22Rv1 (cell line): ENCODE results near the gene ATP10A.

Experiments
- H3K27ac ChIP-seq: fragments of 450-650 bp; 2 replicates; pipeline ENCODE4 v1.5.1; 2017
- ZFX ChIP-seq: fragments of 450-650 bp; IDR thresholded peaks from 2 replicates; pipeline ENCODE4 v1.6.1; 2017; ENCODE audit warnings: antibody characterized with exemption, borderline replicate concordance
- TF ChIP-seq, protein P1 (sequence below): fragments of 450-650 bp; IDR thresholded peaks from 2 replicates; pipeline ENCODE4 v1.5.1; 2017; ENCODE audit warnings: mild to moderate bottlenecking

Gene ATP10A

DNA sequence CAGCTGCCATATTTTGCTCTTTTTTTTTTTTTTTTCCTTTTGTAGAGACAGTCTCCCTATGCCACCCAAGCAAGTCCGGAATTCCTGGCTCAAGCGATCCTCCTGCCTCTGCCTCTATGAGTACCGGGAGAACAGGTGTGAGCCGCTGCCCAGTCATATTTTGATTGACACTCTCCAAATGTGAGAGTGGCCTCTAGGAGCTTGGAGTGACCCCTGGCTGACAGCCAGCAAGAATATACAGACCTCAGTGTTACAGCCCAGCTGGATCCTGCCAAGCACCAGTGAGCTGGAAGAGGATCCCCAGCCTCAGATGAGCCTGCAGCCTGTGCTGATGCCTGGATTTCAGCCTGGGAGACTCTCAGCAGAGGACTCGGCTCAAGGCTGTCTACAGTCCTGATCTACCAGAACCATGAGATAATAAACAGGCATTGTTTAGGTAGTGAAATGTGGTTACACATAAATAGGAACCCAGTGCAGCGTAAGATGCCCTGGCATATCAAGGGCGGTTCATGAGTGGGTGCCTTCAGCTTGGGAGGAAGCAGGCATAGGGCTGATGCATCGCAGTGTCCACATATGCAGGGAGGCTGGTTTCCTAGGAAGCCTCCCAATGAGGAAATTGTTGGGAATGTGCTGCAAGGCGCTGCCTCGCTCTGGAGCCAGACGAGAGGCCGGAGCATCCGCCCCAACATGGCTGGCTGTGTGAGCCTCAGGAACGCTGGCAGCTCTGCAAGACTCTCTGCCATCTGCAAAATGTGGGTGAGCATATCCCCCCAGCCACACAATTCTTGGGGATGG is 38.9 kb upstream of the ATP10A start:
- H3K27ac ChIP-seq = no peak overlapping the region
- no peak for TF ChIP-seq ZFX
- TF ChIP-seq, protein P1, sequence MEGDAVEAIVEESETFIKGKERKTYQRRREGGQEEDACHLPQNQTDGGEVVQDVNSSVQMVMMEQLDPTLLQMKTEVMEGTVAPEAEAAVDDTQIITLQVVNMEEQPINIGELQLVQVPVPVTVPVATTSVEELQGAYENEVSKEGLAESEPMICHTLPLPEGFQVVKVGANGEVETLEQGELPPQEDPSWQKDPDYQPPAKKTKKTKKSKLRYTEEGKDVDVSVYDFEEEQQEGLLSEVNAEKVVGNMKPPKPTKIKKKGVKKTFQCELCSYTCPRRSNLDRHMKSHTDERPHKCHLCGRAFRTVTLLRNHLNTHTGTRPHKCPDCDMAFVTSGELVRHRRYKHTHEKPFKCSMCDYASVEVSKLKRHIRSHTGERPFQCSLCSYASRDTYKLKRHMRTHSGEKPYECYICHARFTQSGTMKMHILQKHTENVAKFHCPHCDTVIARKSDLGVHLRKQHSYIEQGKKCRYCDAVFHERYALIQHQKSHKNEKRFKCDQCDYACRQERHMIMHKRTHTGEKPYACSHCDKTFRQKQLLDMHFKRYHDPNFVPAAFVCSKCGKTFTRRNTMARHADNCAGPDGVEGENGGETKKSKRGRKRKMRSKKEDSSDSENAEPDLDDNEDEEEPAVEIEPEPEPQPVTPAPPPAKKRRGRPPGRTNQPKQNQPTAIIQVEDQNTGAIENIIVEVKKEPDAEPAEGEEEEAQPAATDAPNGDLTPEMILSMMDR = no peak

DNA sequence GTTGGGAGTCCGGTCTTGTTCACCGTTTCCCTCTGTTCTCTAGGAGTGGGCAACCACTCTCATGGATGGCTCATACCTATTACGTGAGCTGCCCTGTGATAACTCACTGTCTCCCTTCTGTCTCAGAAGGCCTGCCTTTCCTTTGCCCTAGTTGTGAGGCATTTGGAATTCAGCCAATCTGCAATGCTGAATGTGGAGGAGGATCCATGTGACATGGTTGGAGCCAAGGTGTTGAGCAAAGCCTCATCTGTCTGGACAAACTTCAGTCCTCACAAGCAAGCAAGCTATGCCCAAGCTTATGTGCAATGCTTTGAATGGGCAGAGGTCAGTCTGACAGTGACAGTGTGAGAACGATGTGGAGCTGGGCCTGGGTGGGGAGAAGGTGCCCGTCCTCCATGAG is 37.8 kb upstream of the ATP10A start:
- no peak overlapping the region for H3K27ac ChIP-seq

DNA sequence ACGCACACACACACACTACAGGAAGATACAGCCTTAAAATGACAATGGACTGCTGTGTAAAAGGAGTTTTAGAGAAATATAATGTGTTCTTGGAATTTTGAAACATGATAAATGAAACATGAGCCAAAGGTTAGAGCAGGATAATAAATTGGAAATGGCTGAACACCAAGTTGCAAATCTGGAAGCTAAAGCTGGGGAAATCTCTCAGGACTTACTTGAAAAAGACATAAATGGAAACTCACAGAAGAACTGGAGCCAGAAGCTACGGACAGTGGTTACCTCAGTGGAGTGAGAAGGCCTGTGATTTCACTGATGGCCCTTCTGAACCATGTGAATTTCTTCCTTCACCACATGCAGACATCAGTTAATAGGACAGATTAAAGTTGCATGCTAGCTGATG is 37.3 kb upstream of the ATP10A start:
- H3K27ac ChIP-seq = no peak overlapping the region
- TF ChIP-seq ZFX = no peak
- TF ChIP-seq, protein P1 = no peak

More for the DNA sequence above, 37.8 kb upstream of the ATP10A start:
- TF ChIP-seq, protein P1 = no peak
- TF ChIP-seq ZFX = no peak

DNA sequence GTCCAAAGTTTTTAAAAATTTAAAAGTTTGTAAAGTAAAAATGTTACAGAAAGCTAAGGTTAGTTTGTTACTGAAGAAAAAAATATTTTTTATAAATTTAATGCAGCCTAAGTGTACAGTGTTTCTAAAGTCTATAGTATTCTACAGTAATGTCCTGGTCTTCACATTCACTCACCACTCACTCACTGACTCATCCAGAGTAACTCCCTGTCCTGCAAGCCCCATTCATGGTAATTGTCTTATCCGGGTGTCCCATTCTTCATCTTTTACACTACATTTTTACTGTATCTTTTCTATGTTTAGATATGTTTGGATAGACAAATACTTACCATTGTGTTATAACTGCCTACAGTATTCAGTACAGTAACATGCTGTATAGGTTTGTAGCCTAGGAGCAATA is 36.7 kb upstream of the ATP10A start:
- no peak overlapping the region for H3K27ac ChIP-seq
- TF ChIP-seq, protein P1 = no peak
- TF ChIP-seq ZFX = no peak

DNA sequence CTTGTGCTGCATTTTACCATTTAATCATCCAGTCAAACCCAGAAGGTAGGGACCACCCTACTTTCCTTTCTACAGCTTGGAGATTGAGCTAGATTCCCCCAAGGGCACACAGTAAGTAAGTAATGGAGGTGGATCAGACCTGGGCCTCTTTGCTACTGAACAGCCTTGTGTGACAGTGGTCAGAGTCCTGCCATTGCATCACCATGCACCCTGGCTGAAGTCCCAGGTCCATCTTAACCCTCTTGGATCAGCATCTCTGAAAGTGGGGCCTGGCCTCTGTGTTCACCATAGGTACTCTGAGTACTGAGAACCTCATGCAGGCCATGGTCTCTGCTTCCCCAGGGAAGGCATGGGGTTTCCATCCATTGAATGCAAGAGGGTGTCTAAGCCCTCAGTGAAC is 34.5 kb upstream of the ATP10A start:
- no peak overlapping the region for H3K27ac ChIP-seq
- TF ChIP-seq, protein P1 = no peak
- no peak for TF ChIP-seq ZFX

DNA sequence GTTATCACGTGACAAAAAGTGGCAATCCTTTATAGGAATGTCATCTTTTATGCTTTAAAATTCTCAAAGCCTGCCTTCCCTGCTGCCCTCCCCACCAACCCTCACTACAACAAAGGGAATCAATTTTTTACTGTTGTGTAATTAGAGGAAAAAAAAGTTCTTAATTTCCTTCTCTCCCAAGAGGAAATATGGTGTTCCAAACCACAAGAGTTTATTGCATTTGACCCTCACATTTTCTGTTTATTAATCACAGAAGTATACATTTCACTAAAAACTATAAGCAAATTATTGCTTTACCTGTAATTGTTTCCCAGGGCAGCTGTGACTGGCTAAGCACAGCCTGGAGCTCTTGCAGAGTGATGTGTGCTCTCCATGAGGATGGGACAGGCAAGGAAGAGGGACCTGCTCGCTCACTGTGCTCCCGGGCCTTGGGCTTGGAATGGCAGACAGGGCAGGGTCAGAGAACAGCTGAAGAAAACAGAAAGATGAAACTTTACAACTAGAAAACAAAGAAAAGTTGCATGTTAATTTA is 31.3 kb upstream of the ATP10A start:
- no peak overlapping the region for H3K27ac ChIP-seq
- TF ChIP-seq, protein P1 = no peak
- no peak for TF ChIP-seq ZFX

DNA sequence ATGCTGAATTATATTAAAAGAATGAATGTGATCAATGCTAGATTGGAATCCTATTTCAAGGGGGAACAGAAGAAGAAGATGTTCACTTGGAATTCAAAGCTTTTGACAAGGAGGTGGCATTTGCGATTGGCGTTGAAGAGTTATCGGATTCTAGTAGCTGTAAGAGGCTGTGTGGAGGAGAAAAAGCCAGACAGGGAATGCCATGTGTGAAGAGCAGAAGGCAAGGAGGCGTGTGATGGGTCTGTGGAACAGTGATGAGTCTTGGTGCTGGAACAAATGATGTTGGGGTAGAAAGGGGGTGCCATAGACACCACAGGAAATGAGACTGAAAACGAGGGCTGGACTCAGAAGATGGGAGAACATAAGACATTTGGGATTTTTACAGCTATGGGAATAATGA is 30.5 kb upstream of the ATP10A start:
- H3K27ac ChIP-seq = no peak overlapping the region
- TF ChIP-seq, protein P1 = no peak
- no peak for TF ChIP-seq ZFX
